ENCODE measurements around the gene CNN3.

DNA sequence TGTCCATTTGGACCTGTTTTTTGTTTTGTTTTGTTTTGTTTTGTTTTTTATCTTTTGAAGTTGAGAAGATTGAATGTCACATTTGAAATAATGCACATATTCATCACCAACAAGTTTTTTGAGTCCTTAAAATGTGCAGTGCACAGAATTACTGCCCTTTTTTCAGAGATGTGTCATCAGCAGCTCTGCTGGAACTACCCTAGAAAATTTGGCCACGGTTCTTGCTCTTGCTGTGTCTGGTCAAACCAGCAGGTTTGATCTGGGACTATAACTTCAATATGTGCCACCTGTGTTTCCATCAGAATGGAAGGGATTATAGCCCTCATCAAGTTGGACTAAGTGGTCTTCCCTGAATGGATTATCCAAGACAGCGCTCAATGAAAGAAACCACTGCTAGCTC lies 24.1 kb upstream of the CNN3 start:
- no peak for TF ChIP-seq EP300 (IDR thresholded peaks at IDR 0.05)
- TF ChIP-seq, protein P1, sequence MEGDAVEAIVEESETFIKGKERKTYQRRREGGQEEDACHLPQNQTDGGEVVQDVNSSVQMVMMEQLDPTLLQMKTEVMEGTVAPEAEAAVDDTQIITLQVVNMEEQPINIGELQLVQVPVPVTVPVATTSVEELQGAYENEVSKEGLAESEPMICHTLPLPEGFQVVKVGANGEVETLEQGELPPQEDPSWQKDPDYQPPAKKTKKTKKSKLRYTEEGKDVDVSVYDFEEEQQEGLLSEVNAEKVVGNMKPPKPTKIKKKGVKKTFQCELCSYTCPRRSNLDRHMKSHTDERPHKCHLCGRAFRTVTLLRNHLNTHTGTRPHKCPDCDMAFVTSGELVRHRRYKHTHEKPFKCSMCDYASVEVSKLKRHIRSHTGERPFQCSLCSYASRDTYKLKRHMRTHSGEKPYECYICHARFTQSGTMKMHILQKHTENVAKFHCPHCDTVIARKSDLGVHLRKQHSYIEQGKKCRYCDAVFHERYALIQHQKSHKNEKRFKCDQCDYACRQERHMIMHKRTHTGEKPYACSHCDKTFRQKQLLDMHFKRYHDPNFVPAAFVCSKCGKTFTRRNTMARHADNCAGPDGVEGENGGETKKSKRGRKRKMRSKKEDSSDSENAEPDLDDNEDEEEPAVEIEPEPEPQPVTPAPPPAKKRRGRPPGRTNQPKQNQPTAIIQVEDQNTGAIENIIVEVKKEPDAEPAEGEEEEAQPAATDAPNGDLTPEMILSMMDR (IDR thresholded peaks at IDR 0.05): no peak
